ENCODE data around the gene RAP1GAP2.

RAP1GAP2 gene

GRCh38 chr17:2906901-2907300, 110.7 kb downstream of the RAP1GAP2 start:
- H3K27ac ChIP-seq (ENCODE audit: low read depth, low read length, poor library complexity, severe bottlenecking): no peak overlapping the region
- no peak overlapping the region for H3K4me2 ChIP-seq (ENCODE audit: low read length)
- no peak overlapping the region for H2AFZ ChIP-seq (ENCODE audit: low read length)
- no peak overlapping the region for H3K4me3 ChIP-seq (ENCODE audit: low read depth, low read length, poor library complexity, severe bottlenecking)
- TF ChIP-seq CTCF (IDR thresholded peaks at IDR 0.05; ENCODE audit: low read length) (no peak), EZH2 (IDR thresholded peaks at IDR 0.05; ENCODE audit: borderline replicate concordance, low read length) (no peak)
- H3K79me2 ChIP-seq (ENCODE audit: insufficient read depth, low read length): no peaks in the 10 kb centered on the region
- no peaks in the 10 kb centered on the region for H3K9me2 ChIP-seq (ENCODE audit: low read depth, low read length)
- no peaks in the 10 kb centered on the region for H3K4me1 ChIP-seq (ENCODE audit: insufficient read depth, low read length, severe bottlenecking)
- H3K9ac ChIP-seq (ENCODE audit: low read length): no peak overlapping the region
- H3F3A ChIP-seq (ENCODE audit: insufficient read depth, low read length): no peaks in the 10 kb centered on the region
- H4K20me1 ChIP-seq (ENCODE audit: insufficient read depth, low read length): no peaks in the 10 kb centered on the region
- peaks cover 11% of the 10 kb centered on the region; the same call in 1 of the 2 replicates for H3K27me3 ChIP-seq (ENCODE audit: insufficient read depth, low read length)
- peaks cover 6% of the 10 kb centered on the region; the same call in 1 of the 2 replicates for H3K9me3 ChIP-seq (ENCODE audit: low read length)
- no peaks in the 10 kb centered on the region; the same call in 1 of the 2 replicates for H3K36me3 ChIP-seq (ENCODE audit: insufficient read depth, low read length)

GRCh38 chr17:2909175-2909845, 113.1 kb downstream of the RAP1GAP2 start:
- H3K4me2 ChIP-seq (ENCODE audit: low read length): no peak overlapping the region
- no peak overlapping the region for H3K9ac ChIP-seq (ENCODE audit: low read length)
- peaks cover 11% of the 10 kb centered on the region; the same call in 1 of the 2 replicates for H3K27me3 ChIP-seq (ENCODE audit: insufficient read depth, low read length)
- no peak overlapping the region for H3K4me3 ChIP-seq (ENCODE audit: low read depth, low read length, poor library complexity, severe bottlenecking)
- H3K27ac ChIP-seq (ENCODE audit: low read depth, low read length, poor library complexity, severe bottlenecking): no peak overlapping the region
- H3F3A ChIP-seq (ENCODE audit: insufficient read depth, low read length): no peaks in the 10 kb centered on the region
- no peaks in the 10 kb centered on the region for H3K9me2 ChIP-seq (ENCODE audit: low read depth, low read length)
- TF ChIP-seq EZH2 (IDR thresholded peaks at IDR 0.05; ENCODE audit: borderline replicate concordance, low read length): no peak
- TF ChIP-seq CTCF (IDR thresholded peaks at IDR 0.05; ENCODE audit: low read length): no peak
- no peak overlapping the region for H2AFZ ChIP-seq (ENCODE audit: low read length)
- H4K20me1 ChIP-seq (ENCODE audit: insufficient read depth, low read length): no peaks in the 10 kb centered on the region
- no peaks in the 10 kb centered on the region; the same call in 1 of the 2 replicates for H3K36me3 ChIP-seq (ENCODE audit: insufficient read depth, low read length)
- no peaks in the 10 kb centered on the region for H3K4me1 ChIP-seq (ENCODE audit: insufficient read depth, low read length, severe bottlenecking)
- no peaks in the 10 kb centered on the region for H3K79me2 ChIP-seq (ENCODE audit: insufficient read depth, low read length)
- peaks cover 6% of the 10 kb centered on the region; the same call in 1 of the 2 replicates for H3K9me3 ChIP-seq (ENCODE audit: low read length)

GRCh38 chr17:2909846-2910234, 113.6 kb downstream of the RAP1GAP2 start:
- no peaks in the 10 kb centered on the region for H3K4me1 ChIP-seq (ENCODE audit: insufficient read depth, low read length, severe bottlenecking)
- no peaks in the 10 kb centered on the region for H3F3A ChIP-seq (ENCODE audit: insufficient read depth, low read length)
- H3K36me3 ChIP-seq (ENCODE audit: insufficient read depth, low read length): no peaks in the 10 kb centered on the region; the same call in 1 of the 2 replicates
- peaks cover 11% of the 10 kb centered on the region; the same call in 1 of the 2 replicates for H3K27me3 ChIP-seq (ENCODE audit: insufficient read depth, low read length)
- H3K9me2 ChIP-seq (ENCODE audit: low read depth, low read length): no peaks in the 10 kb centered on the region
- no peak overlapping the region for H3K27ac ChIP-seq (ENCODE audit: low read depth, low read length, poor library complexity, severe bottlenecking)
- H4K20me1 ChIP-seq (ENCODE audit: insufficient read depth, low read length): no peaks in the 10 kb centered on the region
- H3K9ac ChIP-seq (ENCODE audit: low read length): no peak overlapping the region
- no peaks in the 10 kb centered on the region for H3K79me2 ChIP-seq (ENCODE audit: insufficient read depth, low read length)
- H3K9me3 ChIP-seq (ENCODE audit: low read length): peaks cover 6% of the 10 kb centered on the region; the same call in 1 of the 2 replicates
- H3K4me3 ChIP-seq (ENCODE audit: low read depth, low read length, poor library complexity, severe bottlenecking): no peak overlapping the region
- H2AFZ ChIP-seq (ENCODE audit: low read length): no peak overlapping the region
- H3K4me2 ChIP-seq (ENCODE audit: low read length): no peak overlapping the region
- TF ChIP-seq CTCF (IDR thresholded peaks at IDR 0.05; ENCODE audit: low read length) (no peak), EZH2 (IDR thresholded peaks at IDR 0.05; ENCODE audit: borderline replicate concordance, low read length) (no peak)

Data from OCI-LY1 (cell line).